Measurements from ENCODE around the gene OXCT2.
A peak's percentile ranks its signal among the peaks of the same experiment; 100 is the strongest.
"Not testable (repeated sequence)": the region's sequence is repeated elsewhere in the genome, so short reads cannot be mapped to it uniquely, and the experiment has no call there.

OXCT2 gene

DNA sequence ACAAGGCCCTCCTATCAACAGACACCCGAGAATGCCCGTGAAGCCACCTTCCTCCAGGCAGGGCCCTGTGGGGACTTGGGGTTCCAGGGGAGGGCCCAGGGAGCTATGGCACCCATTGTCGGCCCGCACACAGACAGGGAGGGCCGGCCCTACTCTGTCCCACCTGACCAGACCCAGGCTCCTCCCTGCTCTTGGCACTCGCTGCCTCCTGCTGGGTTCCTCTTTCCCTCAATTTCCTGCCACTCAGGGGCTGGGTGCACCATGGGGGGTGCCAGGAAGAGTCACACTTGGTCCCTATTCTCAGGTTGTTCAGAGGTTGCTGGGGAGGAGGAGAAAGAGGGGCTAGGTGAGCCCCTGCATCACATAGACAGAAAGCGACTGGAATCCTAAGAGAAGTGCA, 8.0 kb upstream of the OXCT2 start:
- 0 out of 2 replicates have a peak, but pooled peaks cover 5% of the 10 kb centered on the region for H3K36me3 ChIP-seq (replicated peaks; ENCODE audit: insufficient read depth, low read length)
- no peak overlapping the region for H3K4me2 ChIP-seq (ENCODE audit: low read depth, low read length)
- H4K20me1 ChIP-seq (ENCODE audit: insufficient read depth, low read length): no peaks in the 10 kb centered on the region
- no peak overlapping the region for H3K27ac ChIP-seq (ENCODE audit: low read length)
- no peaks in the 10 kb centered on the region for H3K9me2 ChIP-seq (replicated peaks; ENCODE audit: insufficient read depth, low read length)
- no peak overlapping the region for H2AFZ ChIP-seq (ENCODE audit: low read length)
- no peaks in the 10 kb centered on the region for H3K27me3 ChIP-seq (replicated peaks; ENCODE audit: insufficient read depth, low read length)
- no peak overlapping the region for H3K9ac ChIP-seq (ENCODE audit: low read length)
- peaks cover 68% of the 10 kb centered on the region for H3K79me2 ChIP-seq (ENCODE audit: low read length)
- H3K9me3 ChIP-seq (replicated peaks; ENCODE audit: insufficient read depth, low read length): no peaks in the 10 kb centered on the region
- TF ChIP-seq, protein P1, sequence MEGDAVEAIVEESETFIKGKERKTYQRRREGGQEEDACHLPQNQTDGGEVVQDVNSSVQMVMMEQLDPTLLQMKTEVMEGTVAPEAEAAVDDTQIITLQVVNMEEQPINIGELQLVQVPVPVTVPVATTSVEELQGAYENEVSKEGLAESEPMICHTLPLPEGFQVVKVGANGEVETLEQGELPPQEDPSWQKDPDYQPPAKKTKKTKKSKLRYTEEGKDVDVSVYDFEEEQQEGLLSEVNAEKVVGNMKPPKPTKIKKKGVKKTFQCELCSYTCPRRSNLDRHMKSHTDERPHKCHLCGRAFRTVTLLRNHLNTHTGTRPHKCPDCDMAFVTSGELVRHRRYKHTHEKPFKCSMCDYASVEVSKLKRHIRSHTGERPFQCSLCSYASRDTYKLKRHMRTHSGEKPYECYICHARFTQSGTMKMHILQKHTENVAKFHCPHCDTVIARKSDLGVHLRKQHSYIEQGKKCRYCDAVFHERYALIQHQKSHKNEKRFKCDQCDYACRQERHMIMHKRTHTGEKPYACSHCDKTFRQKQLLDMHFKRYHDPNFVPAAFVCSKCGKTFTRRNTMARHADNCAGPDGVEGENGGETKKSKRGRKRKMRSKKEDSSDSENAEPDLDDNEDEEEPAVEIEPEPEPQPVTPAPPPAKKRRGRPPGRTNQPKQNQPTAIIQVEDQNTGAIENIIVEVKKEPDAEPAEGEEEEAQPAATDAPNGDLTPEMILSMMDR (IDR thresholded peaks at IDR 0.05; ENCODE audit: low read length): no peak
- TF ChIP-seq EZH2phosphoT487 (IDR thresholded peaks at IDR 0.05; ENCODE audit: low read length) (no peak), EZH2 (optimal IDR thresholded peaks at IDR 0.05; ENCODE audit: low read depth, low read length) (no peak)
- no peak overlapping the region for H3K4me3 ChIP-seq (ENCODE audit: low read length)
- H3K4me1 ChIP-seq (ENCODE audit: low read length): peaks cover 25% of the 10 kb centered on the region
- H3F3A ChIP-seq (ENCODE audit: insufficient read depth, low read length): peaks cover 13% of the 10 kb centered on the region
- no peak for DNase-seq

DNA sequence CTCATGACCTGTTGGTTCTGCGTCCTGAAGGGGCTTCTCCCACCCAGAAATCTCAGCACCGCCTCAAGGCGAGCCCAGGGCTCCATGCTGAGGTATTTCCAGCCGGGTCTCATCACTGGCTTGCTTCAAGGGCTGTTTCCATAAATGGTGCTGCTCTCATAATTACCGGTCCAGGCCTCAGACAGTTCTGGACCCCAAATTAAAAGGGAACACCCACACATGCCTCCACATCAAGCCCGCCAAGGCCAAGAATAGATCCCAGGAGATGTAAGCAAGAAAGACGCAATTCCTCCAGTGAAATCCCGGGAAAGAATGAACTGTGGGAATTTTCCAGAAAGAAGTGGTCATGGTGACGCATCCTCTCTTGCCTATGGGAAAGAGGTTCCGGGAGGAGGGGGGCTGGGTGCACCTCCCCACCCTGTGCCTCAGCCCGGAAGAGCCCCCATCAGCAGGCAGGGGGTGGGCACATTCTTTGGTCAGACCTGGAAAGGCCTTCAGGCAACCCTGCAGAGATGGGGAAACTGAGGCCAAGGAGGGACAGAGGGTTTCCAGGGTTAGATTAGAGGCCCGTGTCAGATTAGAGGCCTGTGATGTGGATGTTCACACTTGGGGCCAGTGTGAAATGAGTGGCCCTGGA, 7.4 kb upstream of the OXCT2 start:
- not testable (repeated sequence) for H3K4me2 ChIP-seq (ENCODE audit: low read depth, low read length); H3K27me3 ChIP-seq (replicated peaks; ENCODE audit: insufficient read depth, low read length); H3K9ac ChIP-seq (ENCODE audit: low read length); H4K20me1 ChIP-seq (ENCODE audit: insufficient read depth, low read length); H3K4me3 ChIP-seq (ENCODE audit: low read length); H3K36me3 ChIP-seq (replicated peaks; ENCODE audit: insufficient read depth, low read length); DNase-seq; H3K9me2 ChIP-seq (replicated peaks; ENCODE audit: insufficient read depth, low read length); H2AFZ ChIP-seq (ENCODE audit: low read length); H3K27ac ChIP-seq (ENCODE audit: low read length); H3K9me3 ChIP-seq (replicated peaks; ENCODE audit: insufficient read depth, low read length)
- Histone ChIP-seq H3K79me2 (ENCODE audit: low read length) (peaks cover 64% of the 10 kb centered on the region), H3F3A (ENCODE audit: insufficient read depth, low read length) (peaks cover 13% of the 10 kb centered on the region), H3K4me1 (ENCODE audit: low read length) (peaks cover 25% of the 10 kb centered on the region)

DNA sequence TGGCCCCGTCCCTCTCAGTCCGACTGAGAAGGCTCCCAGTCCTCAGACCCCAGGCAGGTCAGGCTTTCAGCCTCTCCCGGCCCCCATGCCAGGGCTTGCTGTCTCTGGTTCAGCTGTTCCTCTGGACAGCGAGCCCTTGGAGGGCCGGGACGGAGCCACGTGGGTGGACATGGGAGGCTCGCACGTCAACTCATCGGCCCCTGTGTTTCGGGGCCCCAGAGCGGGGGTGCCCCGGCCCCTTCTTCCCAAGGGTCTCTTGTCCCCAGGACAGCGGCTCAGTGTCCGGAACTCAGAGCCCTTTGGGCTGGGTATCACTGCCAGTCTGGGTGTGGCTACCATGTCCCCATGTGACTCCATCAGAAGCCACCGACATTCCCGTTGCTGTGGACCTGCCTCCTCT, 6.7 kb upstream of the OXCT2 start:
- H3K27me3 ChIP-seq (replicated peaks; ENCODE audit: insufficient read depth, low read length); H3K9ac ChIP-seq (ENCODE audit: low read length); H2AFZ ChIP-seq (ENCODE audit: low read length); H3K4me2 ChIP-seq (ENCODE audit: low read depth, low read length); DNase-seq; H3K9me2 ChIP-seq (replicated peaks; ENCODE audit: insufficient read depth, low read length); H3K36me3 ChIP-seq (replicated peaks; ENCODE audit: insufficient read depth, low read length); H4K20me1 ChIP-seq (ENCODE audit: insufficient read depth, low read length); H3K9me3 ChIP-seq (replicated peaks; ENCODE audit: insufficient read depth, low read length); H3K4me3 ChIP-seq (ENCODE audit: low read length): not testable (repeated sequence)
- peak overlapping the region; percentile 86; the same call in 1 of the 2 replicates for H3K27ac ChIP-seq (ENCODE audit: low read length)
- H3K4me1 ChIP-seq (ENCODE audit: low read length): peaks cover 25% of the 10 kb centered on the region
- H3F3A ChIP-seq (ENCODE audit: insufficient read depth, low read length): peaks cover 13% of the 10 kb centered on the region
- H3K79me2 ChIP-seq (ENCODE audit: low read length): peaks cover 57% of the 10 kb centered on the region

DNA sequence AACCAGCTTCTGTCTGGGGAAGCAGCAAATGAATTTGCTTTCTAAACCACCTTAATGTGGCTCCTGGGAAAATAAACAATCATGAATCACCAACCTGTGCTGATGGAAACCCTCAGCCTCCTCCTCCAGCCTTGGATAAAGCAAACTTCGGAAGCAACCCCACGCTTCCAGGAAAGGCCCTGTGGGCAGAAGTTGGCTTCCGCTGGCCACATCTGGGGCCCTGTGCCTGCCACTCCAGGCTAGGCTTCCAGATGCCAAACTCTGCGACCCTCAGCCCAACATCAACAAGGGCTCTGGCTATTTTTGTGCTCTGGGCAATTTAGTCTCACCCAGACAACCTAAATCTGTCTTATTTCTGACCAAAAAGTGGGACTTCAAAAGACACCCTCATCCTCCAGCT, 6.2 kb upstream of the OXCT2 start:
- no peaks in the 10 kb centered on the region for H3K9me3 ChIP-seq (replicated peaks; ENCODE audit: insufficient read depth, low read length)
- peaks cover 25% of the 10 kb centered on the region for H3K4me1 ChIP-seq (ENCODE audit: low read length)
- TF ChIP-seq EZH2phosphoT487 (IDR thresholded peaks at IDR 0.05; ENCODE audit: low read length) (no peak), EZH2 (optimal IDR thresholded peaks at IDR 0.05; ENCODE audit: low read depth, low read length) (no peak)
- TF ChIP-seq, protein P1 (IDR thresholded peaks at IDR 0.05; ENCODE audit: low read length): no peak
- no peaks in the 10 kb centered on the region for H3K9me2 ChIP-seq (replicated peaks; ENCODE audit: insufficient read depth, low read length)
- no peaks in the 10 kb centered on the region for H4K20me1 ChIP-seq (ENCODE audit: insufficient read depth, low read length)
- peaks cover 13% of the 10 kb centered on the region for H3F3A ChIP-seq (ENCODE audit: insufficient read depth, low read length)
- peak overlapping the region; percentile 56; the same call in 1 of the 2 replicates for H3K4me2 ChIP-seq (ENCODE audit: low read depth, low read length)
- peak overlapping the region; percentile 86; the same call in 1 of the 2 replicates for H3K27ac ChIP-seq (ENCODE audit: low read length)
- H2AFZ ChIP-seq (ENCODE audit: low read length): no peak overlapping the region
- H3K27me3 ChIP-seq (replicated peaks; ENCODE audit: insufficient read depth, low read length): no peaks in the 10 kb centered on the region
- H3K79me2 ChIP-seq (ENCODE audit: low read length): peaks cover 53% of the 10 kb centered on the region
- no peak overlapping the region for H3K4me3 ChIP-seq (ENCODE audit: low read length)
- H3K9ac ChIP-seq (ENCODE audit: low read length): 0 out of 2 replicates have a peak overlapping the region, but pooled peaks have one; percentile 35
- DNase-seq: peak; percentile 2
- H3K36me3 ChIP-seq (replicated peaks; ENCODE audit: insufficient read depth, low read length): no peaks in the 10 kb centered on the region
